ENCODE data around the gene DCAF12.

- TF ChIP-seq REST (IDR thresholded peaks at IDR 0.05), result no peak
- no peak for TF ChIP-seq ZBTB33 (IDR thresholded peaks at IDR 0.05)
- no peak for TF ChIP-seq TAF1 (conservative IDR thresholded peaks at IDR 0.05)
- no peak for TF ChIP-seq CTCF (IDR thresholded peaks at IDR 0.05; ENCODE audit: low read depth, low read length, missing input control)
- no peak for TF ChIP-seq GABPA (IDR thresholded peaks at IDR 0.05 in 1 of 2, conservative IDR thresholded peaks at IDR 0.05 in 1 of 2)
- no peak for TF ChIP-seq RAD21 (IDR thresholded peaks at IDR 0.05)
- no peak for TF ChIP-seq SP1 (IDR thresholded peaks at IDR 0.05)
- TF ChIP-seq JUND (IDR thresholded peaks at IDR 0.05), result no peak
- TF ChIP-seq, protein P1, sequence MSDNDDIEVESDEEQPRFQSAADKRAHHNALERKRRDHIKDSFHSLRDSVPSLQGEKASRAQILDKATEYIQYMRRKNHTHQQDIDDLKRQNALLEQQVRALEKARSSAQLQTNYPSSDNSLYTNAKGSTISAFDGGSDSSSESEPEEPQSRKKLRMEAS (IDR thresholded peaks at IDR 0.05), result no peak
- no peak for TF ChIP-seq YY1 (IDR thresholded peaks at IDR 0.05)
- no peak for TF ChIP-seq ATF3 (IDR thresholded peaks at IDR 0.05)
- no peak for TF ChIP-seq FOXA1 (IDR thresholded peaks at IDR 0.05)
- no peak for TF ChIP-seq NR2F2 (IDR thresholded peaks at IDR 0.05)
These were observed 4.5 kb downstream of the DCAF12 start for GRCh38 chr9:34121996-34122395.

All from liver (tissue), 3 donors.